NCI-H345 treated with DMSO at 0.1 percent for 48 hours (cell line): ENCODE results near the gene SLC25A25.
"Not testable (repeated sequence)": the region's sequence is repeated elsewhere in the genome, so short reads cannot be mapped to it uniquely, and the experiment has no call there.

Experiments
- DNase-seq: peaks from one replicate; lab custom pipeline; 2025; ENCODE audit not compliant: unreplicated experiment; lab: John Stamatoyannopoulos, UW

SLC25A25 gene

GRCh38 chr9:128108269-128109049, 40.4 kb downstream of the SLC25A25 start:
- no peak for DNase-seq

DNA sequence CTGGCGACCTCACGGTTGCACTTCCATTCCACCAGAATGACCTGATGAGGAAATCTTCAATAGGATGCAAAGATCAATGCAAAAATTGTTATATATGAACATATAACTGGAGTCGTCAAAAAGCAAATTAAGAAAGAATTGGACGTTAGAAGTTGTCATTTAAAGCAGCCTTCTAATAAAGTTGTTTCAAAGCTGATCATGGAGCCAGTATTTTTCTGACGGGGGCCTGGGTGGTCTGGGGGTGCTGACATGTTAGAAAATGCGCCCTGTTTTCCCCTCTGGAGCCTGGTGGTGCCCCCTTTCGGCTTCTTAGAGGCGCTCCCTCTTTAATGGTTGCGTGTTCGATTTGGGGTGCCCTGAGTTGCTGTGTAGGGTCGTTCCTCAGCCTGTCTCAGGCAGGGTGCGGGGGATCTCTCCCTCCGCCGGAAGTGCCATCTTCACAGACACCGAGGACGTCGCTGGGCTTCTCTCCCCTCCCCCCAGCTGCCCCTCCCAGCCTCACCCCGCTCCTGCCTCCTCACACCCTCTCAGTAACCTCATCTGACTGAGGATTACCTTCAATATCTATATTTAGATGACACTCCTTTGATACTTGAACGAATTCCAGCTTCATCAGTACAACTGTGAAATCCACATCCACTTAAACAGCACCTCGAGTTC, 41.1 kb downstream of the SLC25A25 start:
- no peak for DNase-seq

GRCh38 chr9:128111726-128112125, 43.7 kb downstream of the SLC25A25 start:
- DNase-seq, result not testable (repeated sequence)

GRCh38 chr9:128113526-128114325, 45.7 kb downstream of the SLC25A25 start:
- DNase-seq, result no peak

DNA sequence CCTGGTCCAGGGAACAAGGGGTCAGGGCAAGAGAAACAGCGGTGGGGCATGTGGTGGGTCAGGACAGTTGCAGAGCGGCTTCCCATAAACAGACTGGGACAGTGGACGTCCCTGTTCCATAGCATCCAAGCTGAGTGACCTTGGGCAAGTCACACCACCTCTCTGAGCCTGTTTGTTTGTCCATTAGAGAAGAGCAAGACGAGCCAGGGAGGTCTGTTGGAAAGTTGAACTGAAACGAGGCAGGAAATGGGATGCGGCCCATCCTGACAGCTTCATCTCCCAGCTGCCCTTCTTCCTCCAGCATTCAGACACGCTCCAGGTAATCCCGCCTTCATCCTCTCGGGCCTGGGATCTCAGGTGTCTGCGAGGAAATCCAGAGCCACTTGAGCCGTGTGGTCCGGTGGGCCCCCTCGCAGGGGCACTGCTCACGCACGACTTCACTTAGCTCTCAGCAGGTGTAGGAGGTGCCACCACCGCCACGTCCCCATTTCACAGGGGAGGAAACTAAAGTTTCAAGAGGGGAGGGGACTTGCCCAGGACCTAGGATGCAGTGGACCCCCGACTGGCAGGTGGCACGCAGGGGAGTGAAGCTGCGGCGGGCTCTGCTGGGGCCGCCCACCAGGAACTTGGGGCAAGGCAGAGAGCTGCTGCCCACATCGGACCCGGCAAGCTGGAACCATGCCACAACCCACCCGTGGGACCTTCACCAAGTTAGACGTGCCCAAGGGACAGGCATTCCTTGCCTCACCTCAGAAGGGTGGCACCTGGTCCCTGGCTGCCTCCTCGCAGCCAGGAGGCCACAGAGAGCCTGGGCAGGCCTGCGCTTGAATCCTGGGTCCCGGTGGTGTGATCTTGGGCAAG, 46.5 kb downstream of the SLC25A25 start:
- DNase-seq, result no peak

- DNase-seq, result no peak
Measured at GRCh38 chr9:128115187-128116103, 47.4 kb downstream of the SLC25A25 start.

DNA sequence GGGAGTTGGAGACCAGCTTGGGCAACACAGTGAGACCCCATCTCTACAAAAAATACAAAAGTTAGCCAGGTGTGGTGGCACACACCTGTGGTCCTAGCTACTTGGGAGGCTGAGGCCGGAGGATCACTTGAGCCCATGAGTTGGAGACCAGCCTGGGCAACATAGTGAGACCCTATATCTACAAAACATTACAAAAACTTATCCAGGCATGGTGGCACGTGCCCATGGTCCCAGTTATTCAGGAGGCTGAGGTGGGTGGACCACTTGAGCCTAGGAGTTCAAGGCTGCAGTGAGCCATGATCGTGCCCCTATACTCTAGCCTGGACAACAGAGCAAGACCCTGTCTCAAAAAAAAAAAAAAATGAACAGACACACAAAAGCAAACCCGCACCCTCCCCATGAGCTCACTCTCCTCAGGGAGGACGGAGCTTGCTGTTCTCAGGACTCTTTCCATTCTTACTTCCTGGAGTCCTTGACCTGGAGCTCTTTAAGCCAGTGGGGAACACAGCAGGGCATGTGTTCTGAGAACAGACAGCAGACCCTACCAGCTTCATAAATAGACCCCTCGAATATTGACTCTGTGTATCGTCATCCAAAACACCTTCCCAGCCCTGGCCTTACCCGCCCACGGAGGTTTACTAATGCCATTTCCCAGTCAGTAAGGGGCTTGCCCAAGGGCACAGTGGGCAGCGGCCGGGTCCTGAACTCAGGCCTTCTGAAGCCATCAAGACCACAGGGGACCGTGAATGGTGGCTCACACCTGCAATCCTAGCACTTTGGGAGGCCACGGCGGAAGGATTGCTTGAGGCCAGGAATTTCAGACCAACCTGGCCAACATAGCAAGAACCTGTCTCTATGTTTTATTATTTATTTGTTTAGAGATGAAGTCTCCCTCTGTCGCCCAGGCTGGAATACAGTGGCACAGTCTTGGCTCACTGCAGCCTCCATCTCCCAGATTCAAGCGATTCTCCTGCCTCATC, 48.4 kb downstream of the SLC25A25 start:
- DNase-seq, result no peak

- peak; percentile 81 for DNase-seq
Measured at GRCh38 chr9:128117613-128118471, 49.8 kb downstream of the SLC25A25 start.

DNA sequence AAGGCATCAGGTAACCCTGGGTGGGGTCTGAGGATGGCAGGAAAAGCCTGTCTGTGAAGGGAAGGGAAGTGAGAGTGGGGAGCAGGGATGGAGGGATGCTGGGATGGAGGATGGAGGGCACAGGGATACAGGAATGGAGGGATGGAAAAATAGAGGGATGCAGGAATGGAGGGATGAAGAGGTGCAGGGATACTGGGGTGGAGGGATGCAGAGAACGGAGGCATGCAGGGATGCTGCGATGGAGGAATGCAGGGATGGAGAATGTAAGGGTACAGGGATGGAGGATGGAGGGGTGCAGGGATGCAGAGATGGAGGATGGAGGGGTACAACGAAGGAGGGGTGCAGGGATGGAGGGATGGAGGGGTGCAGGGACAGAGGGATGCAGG, 50.4 kb downstream of the SLC25A25 start:
- no peak for DNase-seq

DNA sequence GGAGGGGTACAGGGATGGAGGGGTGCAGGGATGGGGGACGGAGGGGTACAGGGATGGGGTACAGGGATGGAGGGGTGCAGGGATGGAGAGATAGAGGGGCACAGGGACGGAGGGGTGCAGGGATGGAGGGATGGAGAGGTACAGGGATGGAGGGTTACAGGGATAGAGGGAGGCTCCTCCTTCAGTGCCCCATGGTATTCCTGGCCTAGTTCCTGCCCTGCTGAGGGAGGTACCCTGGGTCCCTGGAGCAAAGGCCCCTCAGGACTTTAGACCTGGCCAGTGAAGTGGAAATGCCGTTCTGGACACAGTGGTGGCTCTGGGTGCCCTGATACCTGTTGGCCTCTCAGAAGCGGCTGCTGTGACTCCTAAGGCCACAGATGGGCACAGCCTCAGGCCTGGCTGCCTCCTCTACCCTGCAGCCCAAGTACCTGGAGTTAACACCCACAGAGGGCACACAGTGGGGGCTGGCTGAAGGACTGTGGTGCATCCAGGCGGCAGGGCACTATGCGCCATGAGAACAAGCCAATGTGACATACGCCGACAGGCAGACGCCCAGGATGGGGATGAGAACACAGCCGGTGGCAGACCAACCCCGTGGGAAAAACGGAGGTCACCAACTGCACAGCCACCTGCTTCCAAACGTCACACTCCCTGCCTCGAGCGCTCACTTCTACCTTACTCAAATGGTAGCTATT, 51.1 kb downstream of the SLC25A25 start:
- DNase-seq, result no peak

- DNase-seq, result no peak
Measured at GRCh38 chr9:128120061-128120740, 52.2 kb downstream of the SLC25A25 start.

GRCh38 chr9:128120741-128121465, 52.9 kb downstream of the SLC25A25 start:
- no peak for DNase-seq

- DNase-seq, result no peak
Measured at GRCh38 chr9:128121466-128121810, 53.4 kb downstream of the SLC25A25 start.

- no peak for DNase-seq
Measured at GRCh38 chr9:128121924-128122808, 54.1 kb downstream of the SLC25A25 start.

DNA sequence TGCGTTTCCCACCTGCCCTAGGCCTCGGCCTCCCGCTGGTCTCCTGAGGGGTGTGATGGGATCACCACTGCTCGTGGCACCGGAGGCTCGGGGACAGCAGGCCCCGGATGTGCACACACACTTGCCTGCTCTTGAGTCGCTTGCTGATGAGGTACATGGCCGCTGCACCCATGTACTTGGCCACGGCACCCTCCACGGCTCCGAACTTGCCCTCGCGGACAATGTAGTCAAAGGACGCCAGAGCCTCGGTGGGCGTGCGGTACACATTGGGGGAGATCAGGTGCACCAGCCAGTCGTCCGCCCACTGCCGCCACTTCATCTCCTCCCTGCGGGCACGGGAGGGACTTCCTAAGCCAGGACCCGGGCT, 54.8 kb downstream of the SLC25A25 start:
- no peak for DNase-seq
